ENCODE measurements around the gene RAB29.

The RAB29 gene

GRCh38 chr1:205800427-205800826 is 25.1 kb upstream of the RAB29 start:
- in situ Hi-C loops (cut with MboI; ENCODE audit: low pct_unique_long_range_greater_than_20kb, low sequenced_read_pairs), result no loop called here
- no peak for DNase-seq

GRCh38 chr1:205798577-205798976 is 23.3 kb upstream of the RAB29 start:
- in situ Hi-C loops (cut with MboI; ENCODE audit: low pct_unique_long_range_greater_than_20kb, low sequenced_read_pairs), result loop anchor here (25.0 kb wide), 2 partner anchors 164 to 339 kb away; no protein-coding TSS in a partner anchor
- DNase-seq, result no peak

- in situ Hi-C loops (cut with MboI; ENCODE audit: low pct_unique_long_range_greater_than_20kb, low sequenced_read_pairs), result loop anchor here (25.0 kb wide), 2 partner anchors 165 to 340 kb away; no protein-coding TSS in a partner anchor
- no peak for DNase-seq
Observed at GRCh38 chr1:205797168-205797567, 21.9 kb upstream of the RAB29 start.

DNA sequence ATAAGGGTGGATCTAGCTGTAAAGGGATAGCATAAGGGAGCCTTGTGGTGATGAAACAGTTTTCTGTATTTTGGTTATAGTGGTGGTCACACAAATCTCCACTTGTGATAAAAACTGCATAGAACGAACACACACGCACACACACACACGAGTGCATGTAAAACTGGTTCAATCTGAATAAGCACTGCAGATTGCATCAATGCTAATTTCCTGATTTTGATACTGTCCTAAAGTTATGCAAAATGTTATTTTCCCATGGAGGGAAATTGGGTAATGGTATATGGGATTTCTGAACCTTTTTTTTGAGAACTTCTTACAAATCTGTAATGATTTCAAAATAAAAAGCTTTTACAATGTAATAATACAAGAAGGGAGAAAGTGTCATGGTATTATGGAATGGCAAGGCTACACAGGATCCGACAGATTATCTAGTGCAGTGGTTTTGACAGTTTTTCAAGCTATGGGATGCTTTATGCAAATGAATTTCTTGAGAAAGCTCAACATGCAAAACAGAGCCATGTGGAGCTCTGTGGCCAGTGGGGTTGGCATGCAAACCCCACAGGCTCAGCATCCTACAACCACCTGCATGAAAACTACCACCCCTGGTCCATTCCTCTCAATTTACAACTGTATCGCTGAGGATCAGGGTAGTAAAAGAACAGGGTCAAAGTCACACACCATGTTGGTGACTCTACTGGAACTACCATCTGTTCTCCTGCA is 18.9 kb upstream of the RAB29 start:
- DNase-seq, result no peak
- in situ Hi-C loops (cut with MboI; ENCODE audit: low pct_unique_long_range_greater_than_20kb, low sequenced_read_pairs), result loop anchor here (25.0 kb wide), 2 partner anchors 168 to 343 kb away; no protein-coding TSS in a partner anchor

- in situ Hi-C loops (cut with MboI; ENCODE audit: low pct_unique_long_range_greater_than_20kb, low sequenced_read_pairs), result loop anchor here (25.0 kb wide), 2 partner anchors 169 to 344 kb away; no protein-coding TSS in a partner anchor
- DNase-seq, result no peak
Observed at GRCh38 chr1:205792961-205793673, 17.8 kb upstream of the RAB29 start.

- in situ Hi-C loops (cut with MboI; ENCODE audit: low pct_unique_long_range_greater_than_20kb, low sequenced_read_pairs), result loop anchor here (25.0 kb wide), 2 partner anchors 170 to 345 kb away; no protein-coding TSS in a partner anchor
- DNase-seq, result no peak
Observed at GRCh38 chr1:205792481-205792881, 17.2 kb upstream of the RAB29 start.

DNA sequence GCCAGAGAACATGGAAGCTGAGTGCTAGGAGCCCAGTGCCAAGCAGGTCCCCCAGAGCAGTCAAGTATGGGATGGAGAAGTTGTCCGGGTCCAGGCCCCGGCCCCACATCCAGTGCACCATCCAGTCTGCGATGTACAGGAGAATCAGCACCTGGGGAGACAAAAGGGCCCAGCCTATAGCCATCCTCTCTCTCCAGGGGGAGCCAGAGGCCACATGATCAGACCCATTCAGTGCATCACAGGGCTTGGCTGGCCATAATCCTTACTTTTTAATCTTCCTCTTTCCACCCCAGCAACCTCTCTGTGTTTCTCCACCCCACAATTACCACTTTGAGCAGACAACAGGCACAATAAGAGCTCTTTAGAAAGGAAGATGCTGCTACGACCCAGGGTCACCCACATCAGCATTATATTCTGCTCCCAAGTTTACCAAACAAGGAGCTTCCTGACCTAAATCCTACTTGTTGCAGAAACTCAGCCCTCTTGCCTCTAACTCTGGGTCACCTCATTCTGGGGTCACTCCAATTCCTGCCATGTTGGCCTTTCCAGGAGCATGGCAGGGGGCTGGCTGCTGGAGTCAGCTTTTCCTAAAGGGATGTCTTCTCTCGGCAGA is 16.4 kb upstream of the RAB29 start:
- peak; percentile 76 for DNase-seq
- in situ Hi-C loops (cut with MboI; ENCODE audit: low pct_unique_long_range_greater_than_20kb, low sequenced_read_pairs), result loop anchor here (25.0 kb wide), 2 partner anchors 171 to 346 kb away; no protein-coding TSS in a partner anchor

GRCh38 chr1:205787287-205787916 is 12.1 kb upstream of the RAB29 start:
- no peak for DNase-seq
- in situ Hi-C loops (cut with MboI; ENCODE audit: low pct_unique_long_range_greater_than_20kb, low sequenced_read_pairs), result loop anchor here (25.0 kb wide), 2 partner anchors 175 to 350 kb away; no protein-coding TSS in a partner anchor

- in situ Hi-C loops (cut with MboI; ENCODE audit: low pct_unique_long_range_greater_than_20kb, low sequenced_read_pairs), result loop anchor here (25.0 kb wide), 2 partner anchors 176 to 351 kb away; no protein-coding TSS in a partner anchor
- DNase-seq, result no peak
Observed at GRCh38 chr1:205786601-205787000, 11.3 kb upstream of the RAB29 start.

- in situ Hi-C loops (cut with MboI; ENCODE audit: low pct_unique_long_range_greater_than_20kb, low sequenced_read_pairs), result loop anchor here (25.0 kb wide), 2 partner anchors 177 to 352 kb away; no protein-coding TSS in a partner anchor
Observed at GRCh38 chr1:205785446-205785845, 10.2 kb upstream of the RAB29 start.

GRCh38 chr1:205783904-205784303 is 8.6 kb upstream of the RAB29 start:
- in situ Hi-C loops (cut with MboI; ENCODE audit: low pct_unique_long_range_greater_than_20kb, low sequenced_read_pairs), result loop anchor here (25.0 kb wide), 2 partner anchors 178 to 353 kb away; no protein-coding TSS in a partner anchor
- no peak for DNase-seq

More at GRCh38 chr1:205785446-205785845, 10.2 kb upstream of the RAB29 start:
- DNase-seq, result no peak

GRCh38 chr1:205783433-205783795 is 8.1 kb upstream of the RAB29 start:
- in situ Hi-C loops (cut with MboI; ENCODE audit: low pct_unique_long_range_greater_than_20kb, low sequenced_read_pairs), result loop anchor here (25.0 kb wide), 2 partner anchors 179 to 354 kb away; no protein-coding TSS in a partner anchor
- no peak for DNase-seq

DNA sequence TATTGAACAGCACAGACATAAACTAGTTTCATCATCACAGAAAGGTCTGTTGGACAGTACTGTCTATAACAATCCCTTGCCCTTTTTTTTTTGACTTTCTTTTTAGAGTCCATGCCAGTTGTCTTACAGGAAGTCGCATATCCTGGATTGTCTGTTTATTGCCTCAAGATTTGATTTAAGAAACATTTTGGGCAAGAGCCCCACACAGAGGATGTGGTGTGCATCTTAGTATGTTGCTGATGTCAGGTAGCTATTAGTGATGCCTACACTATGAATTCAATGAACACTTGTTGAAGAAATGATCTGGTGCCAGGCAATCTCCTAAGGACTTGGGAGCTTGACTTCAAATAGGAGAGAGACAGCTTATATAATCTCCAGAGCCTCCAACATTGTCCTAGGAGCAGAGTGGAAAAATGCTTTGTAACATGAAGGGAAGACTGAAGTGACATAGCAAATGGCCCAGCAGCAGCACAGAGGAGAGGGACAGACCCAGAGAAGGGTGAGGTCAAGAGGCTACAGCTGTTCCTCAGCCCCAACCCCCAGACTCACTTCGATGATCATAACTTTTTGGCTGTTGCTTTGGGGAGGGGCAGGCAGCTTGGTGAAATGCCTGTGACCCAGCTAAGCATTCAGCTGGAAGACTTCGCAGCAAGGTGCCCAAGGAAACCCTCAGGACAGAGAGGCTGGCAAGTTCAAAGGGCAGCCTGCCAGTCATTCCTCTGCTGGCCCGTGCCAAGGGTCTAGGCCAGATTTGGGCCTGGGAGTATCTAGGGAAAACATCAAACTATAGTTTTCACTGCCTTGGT is 7.5 kb upstream of the RAB29 start:
- in situ Hi-C loops (cut with MboI; ENCODE audit: low pct_unique_long_range_greater_than_20kb, low sequenced_read_pairs), result loop anchor here (25.0 kb wide), 2 partner anchors 179 to 354 kb away; no protein-coding TSS in a partner anchor

GRCh38 chr1:205780335-205780734 is 5.1 kb upstream of the RAB29 start:
- no peak for DNase-seq
- in situ Hi-C loops (cut with MboI; ENCODE audit: low pct_unique_long_range_greater_than_20kb, low sequenced_read_pairs), result loop anchor here (25.0 kb wide), 2 partner anchors 182 to 357 kb away; no protein-coding TSS in a partner anchor

More for the DNA sequence above, 7.5 kb upstream of the RAB29 start:
- no peak for DNase-seq

DNA sequence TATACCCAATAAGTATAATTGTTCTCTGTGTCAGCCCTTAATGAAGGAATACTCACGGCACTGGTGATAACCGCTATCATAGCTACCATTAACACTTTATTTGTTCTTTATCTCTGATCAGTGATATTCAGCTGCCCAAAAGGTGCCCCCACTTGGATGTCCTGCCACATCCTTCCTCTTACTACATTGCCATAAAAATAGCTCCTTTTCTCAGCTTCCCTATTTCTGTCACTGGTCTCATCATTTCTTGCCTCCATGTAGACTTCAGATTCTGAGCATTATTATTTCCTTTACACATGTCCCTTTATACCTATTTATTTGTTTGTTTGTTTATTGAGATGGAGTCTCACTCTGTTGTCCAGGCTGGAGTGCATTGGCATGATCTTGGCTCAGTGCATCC is 2.7 kb upstream of the RAB29 start:
- peak; percentile 74 for DNase-seq
- in situ Hi-C loops (cut with MboI; ENCODE audit: low pct_unique_long_range_greater_than_20kb, low sequenced_read_pairs), result loop anchor here (25.0 kb wide), 2 partner anchors 184 to 359 kb away; no protein-coding TSS in a partner anchor

- in situ Hi-C loops (cut with MboI; ENCODE audit: low pct_unique_long_range_greater_than_20kb, low sequenced_read_pairs), result loop anchor here (25.0 kb wide), 2 partner anchors 187 to 362 kb away; no protein-coding TSS in a partner anchor
- no peak for DNase-seq
Observed at GRCh38 chr1:205775717-205776056, 405 bp upstream of the RAB29 start.

DNA sequence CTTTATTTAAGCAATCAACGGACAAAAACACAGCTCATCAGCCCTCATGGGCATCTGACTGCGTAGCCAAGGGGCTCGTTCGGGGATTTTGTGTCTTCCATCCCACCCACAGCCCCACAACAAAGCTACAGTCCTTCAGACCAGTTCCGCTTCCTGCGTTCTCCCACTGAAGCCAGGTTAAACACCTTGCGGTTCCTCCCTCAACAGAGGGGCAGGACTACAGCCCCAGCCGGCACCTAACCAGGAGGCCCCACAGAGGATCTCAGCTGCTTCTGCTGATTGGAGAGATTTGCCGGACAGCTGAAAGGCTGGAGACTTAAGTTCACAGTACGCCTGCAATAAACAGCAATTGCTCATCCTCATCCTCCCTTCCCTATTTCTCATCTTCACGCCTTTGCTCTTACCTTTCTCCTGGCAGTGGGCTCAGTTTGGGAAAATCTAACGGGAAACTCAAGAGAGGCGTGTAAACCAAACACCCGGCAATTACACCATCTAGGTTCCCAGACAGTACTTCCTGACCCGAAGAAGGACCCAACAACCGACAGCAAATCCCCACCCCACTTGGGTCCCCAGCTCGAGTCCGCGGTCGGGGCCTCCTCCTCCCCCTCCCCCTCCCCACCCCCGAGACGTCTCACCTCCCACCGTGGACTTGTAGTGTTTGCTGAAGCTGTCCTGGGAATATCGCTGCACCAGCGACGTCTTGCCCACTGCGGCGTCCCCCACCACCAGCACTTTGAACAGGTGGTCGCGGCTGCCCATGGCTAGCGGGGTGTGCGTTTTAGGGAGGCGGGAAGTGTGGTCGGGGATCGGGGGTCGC is 876 bp downstream of the RAB29 start:
- no peak for DNase-seq
- in situ Hi-C loops (cut with MboI; ENCODE audit: low pct_unique_long_range_greater_than_20kb, low sequenced_read_pairs), result loop anchor here (25.0 kb wide), 2 partner anchors 188 to 363 kb away; no protein-coding TSS in a partner anchor
